Measurements from ENCODE around the gene FAM114A1. TPM values are rescaled to one million over a fixed set of nuclear protein-coding genes. Genes with fewer than 3 reads are reported as not detected.

Gene FAM114A1
- total RNA-seq, 4 donors from 2014 or later: 87.4 to 164 (median 109) TPM

DNA sequence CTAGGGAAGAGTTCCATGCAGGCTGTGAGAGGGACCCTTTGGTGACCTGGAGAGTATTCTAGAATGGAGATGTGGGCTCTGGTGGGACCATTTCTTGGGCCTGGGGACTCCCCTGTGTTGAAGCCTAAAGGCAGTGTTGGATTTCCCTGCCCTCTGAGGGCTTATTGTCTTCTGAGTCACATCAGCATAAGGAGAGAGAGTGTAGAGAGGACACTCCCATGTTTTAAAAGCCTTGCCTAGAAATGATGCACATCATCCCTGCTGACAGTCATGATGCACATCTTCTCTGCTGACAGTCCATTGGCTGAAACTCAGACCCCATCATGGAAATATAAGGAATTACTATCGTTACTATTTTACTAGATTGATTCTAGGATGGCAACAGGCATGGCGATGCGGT, 51.9 kb downstream of the FAM114A1 start:
- no peak for TF ChIP-seq CTCF (IDR thresholded peaks at IDR 0.05; ENCODE audit: low read depth)

DNA sequence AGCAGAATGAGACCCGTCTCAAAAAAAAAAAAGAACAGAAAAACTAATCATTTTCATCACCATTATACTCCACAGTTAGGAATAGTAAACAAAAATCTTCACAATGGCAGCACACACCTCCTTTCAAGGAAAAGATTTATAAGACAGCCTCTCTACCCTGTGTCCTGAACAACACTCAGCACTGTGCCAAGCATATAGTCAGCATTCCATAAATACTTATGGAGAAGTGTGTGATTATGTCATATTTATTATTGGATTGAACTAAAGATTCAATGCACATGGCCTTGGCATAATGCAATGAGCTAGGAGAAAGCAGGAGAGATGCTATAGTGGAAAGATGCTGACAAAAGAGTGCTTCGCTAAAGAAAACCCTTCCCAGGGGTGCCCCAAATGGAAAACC, 52.6 kb downstream of the FAM114A1 start:
- no peak for TF ChIP-seq CTCF (IDR thresholded peaks at IDR 0.05; ENCODE audit: low read depth)

- TF ChIP-seq CTCF (IDR thresholded peaks at IDR 0.05; ENCODE audit: low read depth): no peak
Measured at GRCh38 chr4:38920677-38921076, 53.1 kb downstream of the FAM114A1 start.

GRCh38 chr4:38921151-38921550, 53.5 kb downstream of the FAM114A1 start:
- TF ChIP-seq CTCF (IDR thresholded peaks at IDR 0.05; ENCODE audit: low read depth): no peak

- TF ChIP-seq CTCF (IDR thresholded peaks at IDR 0.05; ENCODE audit: low read depth): no peak
Measured at GRCh38 chr4:38923746-38924145, 56.1 kb downstream of the FAM114A1 start.

GRCh38 chr4:38924353-38924752, 56.7 kb downstream of the FAM114A1 start:
- no peak for TF ChIP-seq CTCF (IDR thresholded peaks at IDR 0.05; ENCODE audit: low read depth)

DNA sequence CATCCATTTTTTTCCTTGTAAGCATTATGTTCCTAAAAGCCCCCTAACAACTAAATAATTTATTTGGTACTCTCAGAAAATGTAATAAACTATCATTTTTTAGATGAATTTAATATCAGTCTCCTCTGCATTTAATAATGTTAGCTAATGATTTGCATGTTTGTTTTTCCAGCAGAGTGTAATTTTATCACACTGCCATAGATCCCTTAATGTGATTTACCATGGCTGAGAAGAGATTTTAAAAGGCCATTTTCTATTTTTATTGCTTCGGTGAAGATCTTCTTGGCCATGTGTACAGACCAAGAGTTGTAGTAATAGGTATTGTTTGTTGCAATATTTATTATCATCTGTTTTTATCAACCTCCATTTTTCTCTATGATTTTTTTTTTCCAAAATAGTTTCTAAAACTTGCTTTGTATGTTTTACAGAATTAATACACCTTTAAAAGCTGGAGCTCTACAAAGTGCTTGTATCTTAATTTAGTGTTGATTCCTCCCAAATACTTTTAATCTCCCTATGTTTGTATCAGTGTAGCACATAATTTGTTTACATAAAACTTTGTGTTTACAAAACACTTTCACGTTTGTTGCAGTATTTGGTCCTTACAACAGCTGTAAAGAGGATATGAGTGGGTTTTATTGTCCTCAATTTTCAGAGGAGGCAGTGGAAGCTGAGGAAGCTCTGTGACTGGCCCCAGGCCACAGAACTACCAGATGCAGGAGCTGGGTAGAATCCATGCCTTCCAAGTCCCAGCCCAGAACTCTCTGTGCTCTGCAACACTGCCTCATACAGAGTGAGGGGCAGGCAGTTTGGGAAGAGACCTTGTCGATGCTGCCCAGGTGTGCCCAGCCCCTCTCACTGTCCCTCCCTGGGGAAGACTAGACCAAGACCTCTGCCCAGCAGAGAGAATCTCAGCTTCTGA, 58.1 kb downstream of the FAM114A1 start:
- TF ChIP-seq CTCF (IDR thresholded peaks at IDR 0.05; ENCODE audit: low read depth): no peak

All from subcutaneous adipose tissue (tissue), 4 donors.